Neural progenitor cell (in vitro differentiated cells): ENCODE measurements around the gene PITRM1.

Experiments
- EZH2 ChIP-seq: fragments of 200-600 bp; sonication (generic); IDR thresholded peaks from 2 replicates; pipeline ENCODE4 v1.6.1; 2017; ENCODE audit warnings: antibody characterized with exemption, mild to moderate bottlenecking, moderate library complexity
- EZH2phosphoT487 ChIP-seq: fragments of 200-600 bp; sonication (generic); IDR thresholded peaks from 2 replicates; pipeline ENCODE4 v1.6.1; 2017; ENCODE audit warnings: antibody characterized with exemption
- TF ChIP-seq, protein P1 (sequence below): fragments of 200-600 bp; sonication (generic); IDR thresholded peaks from 2 replicates; pipeline ENCODE4 v1.5.1; 2017; ENCODE audit warnings: antibody characterized with exemption, mild to moderate bottlenecking

GRCh38 chr10:3090388-3090787 lies 82.2 kb downstream of the PITRM1 start:
- TF ChIP-seq, protein P1, sequence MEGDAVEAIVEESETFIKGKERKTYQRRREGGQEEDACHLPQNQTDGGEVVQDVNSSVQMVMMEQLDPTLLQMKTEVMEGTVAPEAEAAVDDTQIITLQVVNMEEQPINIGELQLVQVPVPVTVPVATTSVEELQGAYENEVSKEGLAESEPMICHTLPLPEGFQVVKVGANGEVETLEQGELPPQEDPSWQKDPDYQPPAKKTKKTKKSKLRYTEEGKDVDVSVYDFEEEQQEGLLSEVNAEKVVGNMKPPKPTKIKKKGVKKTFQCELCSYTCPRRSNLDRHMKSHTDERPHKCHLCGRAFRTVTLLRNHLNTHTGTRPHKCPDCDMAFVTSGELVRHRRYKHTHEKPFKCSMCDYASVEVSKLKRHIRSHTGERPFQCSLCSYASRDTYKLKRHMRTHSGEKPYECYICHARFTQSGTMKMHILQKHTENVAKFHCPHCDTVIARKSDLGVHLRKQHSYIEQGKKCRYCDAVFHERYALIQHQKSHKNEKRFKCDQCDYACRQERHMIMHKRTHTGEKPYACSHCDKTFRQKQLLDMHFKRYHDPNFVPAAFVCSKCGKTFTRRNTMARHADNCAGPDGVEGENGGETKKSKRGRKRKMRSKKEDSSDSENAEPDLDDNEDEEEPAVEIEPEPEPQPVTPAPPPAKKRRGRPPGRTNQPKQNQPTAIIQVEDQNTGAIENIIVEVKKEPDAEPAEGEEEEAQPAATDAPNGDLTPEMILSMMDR, result no peak
- TF ChIP-seq EZH2phosphoT487 (no peak), EZH2 (no peak)
